Measurements from ENCODE around the gene PRPH. TPM values are rescaled to one million over a fixed set of nuclear protein-coding genes. Genes with fewer than 3 reads are reported as not detected.

PRPH gene
- total and polyA plus RNA-seq, 2 of the 8 experiments (the other 6 are each of a cell fraction or from before 2014, with no cell fraction given): 0.79 to 1.4 TPM

DNA sequence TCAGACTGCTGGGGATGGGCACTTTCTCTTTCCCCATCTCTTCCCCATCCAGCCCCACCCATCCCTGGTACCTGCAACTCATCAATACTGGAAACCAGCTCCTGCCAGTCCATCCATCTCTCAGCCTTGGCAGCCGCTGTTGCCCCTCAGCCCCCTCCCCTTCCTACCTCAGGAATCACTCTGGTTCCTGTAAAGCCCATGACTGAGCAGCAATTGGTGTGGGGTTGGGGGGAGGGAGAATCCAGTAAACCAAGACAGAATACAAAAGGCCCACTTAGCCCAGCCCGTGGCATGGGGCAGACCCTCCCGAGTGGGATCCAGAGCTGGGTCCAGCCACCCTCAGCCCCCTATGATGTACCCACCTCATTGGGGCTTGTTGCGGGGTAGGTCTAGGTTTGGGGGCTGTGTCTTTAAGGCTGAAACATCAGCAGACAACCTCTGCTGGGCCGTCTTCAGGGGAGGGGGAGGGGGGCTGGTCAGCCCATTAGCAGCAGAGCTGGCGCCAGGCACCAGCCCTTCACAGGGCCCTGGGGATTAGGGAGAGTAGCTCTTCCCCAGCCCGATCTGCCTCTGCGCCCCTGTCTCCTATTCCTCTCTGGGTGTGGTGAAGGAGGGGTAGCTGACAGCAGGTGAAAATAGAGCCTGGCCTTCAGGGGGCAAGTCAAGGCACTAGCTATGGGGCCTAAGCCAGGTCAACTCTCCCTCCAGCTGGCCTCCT, 702 bp upstream of the PRPH start:
- Histone ChIP-seq H3K56ac (replicated peaks; ENCODE audit: insufficient read length, low read depth, low read length) (no peak overlapping the region), H3K9me3 (ENCODE audit: insufficient read depth in 2 of 2, low read depth in 1 of 2, low read length in 1 of 2) (no peaks in the 10 kb centered on the region), H3K18ac (ENCODE audit: extremely low read depth, low read length) (no peak overlapping the region; the same call in 1 of the 2 replicates), H2BK12ac (ENCODE audit: low read depth, low read length) (0 out of 2 replicates have a peak overlapping the region, but pooled peaks have one; percentile 12), H3K4ac (replicated peaks; ENCODE audit: insufficient read length, low read depth, low read length) (no peak overlapping the region), H2AK5ac (ENCODE audit: low read depth, low read length) (no peak overlapping the region), H2BK15ac (ENCODE audit: low read length) (peak overlapping the region; percentile 72; the same call in 1 of the 2 replicates), H3K27ac (ENCODE audit: low read depth, low read length) (no peak overlapping the region), H3K27me3 (replicated peaks in 1 of 4; ENCODE audit: control insufficient read depth in 3 of 4, extremely low read depth in 1 of 4, insufficient read depth in 3 of 4, low read length in 3 of 4) (peaks cover 50 to 72% (median 68%) of the 10 kb centered on the region in 4 experiments), H4K5ac (ENCODE audit: insufficient read length, low read depth, low read length) (no peak overlapping the region), H3K4me1 (replicated peaks in 1 of 4; ENCODE audit: control insufficient read depth in 3 of 4, insufficient read depth in 4 of 4, low read length in 3 of 4) (peaks cover 0 to 36% (median 17%) of the 10 kb centered on the region in 4 experiments; a peak in 6 of 7 replicates), H3K36me3 (ENCODE audit: control insufficient read depth in 2 of 4, insufficient read depth in 4 of 4, low read length in 3 of 4) (no peaks in the 10 kb centered on the region), H3K79me2 (ENCODE audit: control insufficient read depth in 1 of 2, insufficient read depth in 2 of 2, low read length in 2 of 2) (no peaks in the 10 kb centered on the region), H2BK5ac (ENCODE audit: low read depth, low read length) (no peak overlapping the region), H2BK120ac (replicated peaks; ENCODE audit: low read depth, low read length) (no peak overlapping the region), H3K4me2 (ENCODE audit: insufficient read depth in 1 of 2, low read depth in 2 of 2, low read length in 2 of 2) (peak overlapping the region in 1 of 2 experiments; percentile 62; a peak in 2 of 4 replicates), H4K91ac (replicated peaks; ENCODE audit: insufficient read length, low read length) (no peak overlapping the region), H3K23me2 (ENCODE audit: low read depth, low read length) (peaks cover 11% of the 10 kb centered on the region; the same call in 1 of the 2 replicates), H4K8ac (ENCODE audit: extremely low read depth, insufficient read depth, low read length) (no peak overlapping the region), H3K14ac (ENCODE audit: insufficient read length) (no peak overlapping the region), H3K4me3 (ENCODE audit: extremely low read depth in 1 of 4, insufficient read depth in 2 of 4, low read depth in 3 of 4, low read length in 4 of 4) (no peak overlapping the region), H2BK20ac (ENCODE audit: low read length) (no peak overlapping the region), H3K9ac (replicated peaks in 1 of 4; ENCODE audit: extremely low read depth in 1 of 4, low read depth in 3 of 4, low read length in 3 of 4) (no peak overlapping the region), H2AFZ (ENCODE audit: low read length) (no peak overlapping the region), H3K79me1 (ENCODE audit: low read depth, low read length) (no peaks in the 10 kb centered on the region), H3K23ac (ENCODE audit: insufficient read length) (no peak overlapping the region), H4K20me1 (replicated peaks in 1 of 2; ENCODE audit: control insufficient read depth in 1 of 2, insufficient read depth in 2 of 2, low read length in 2 of 2) (peaks cover 2 to 20% of the 10 kb centered on the region in 2 experiments)
- FAIRE-seq (no peak), DNase-seq (ENCODE audit: low read depth in 1 of 2, low spot score in 2 of 2) (no peak)
- WGBS, 2 experiments (ENCODE audit: extremely low coverage in 1 of 2, insufficient coverage in 1 of 2, insufficient read length in 1 of 2, insufficient replicate concordance in 2 of 2, low coverage in 1 of 2, low lambda C conversion rate in 2 of 2, missing lambda C conversion rate in 1 of 2): 54% methylated on average over 7 of the region's 8 CpGs; no CpG with 5 or more reads in 1 of the 2 experiments
- CTCF ChIA-PET (ENCODE audit: partially characterized antibody): interaction anchor here (0.6 to 14.4 kb wide), 26 partner anchors 11 to 530 kb away, joined by 3 to 276 read pairs (median 4); partner anchors contain the start of genes C1QL4, DNAJC22, KCNH3 and TROAP
- TF ChIP-seq TCF12 (IDR thresholded peaks at IDR 0.05; ENCODE audit: low read depth, low read length) (no peak), YY1 (IDR thresholded peaks at IDR 0.05; ENCODE audit: low read depth, low read length) (no peak), GTF2F1 (IDR thresholded peaks at IDR 0.05; ENCODE audit: borderline replicate concordance, low read depth, low read length) (no peak)
- TF ChIP-seq, protein P1, sequence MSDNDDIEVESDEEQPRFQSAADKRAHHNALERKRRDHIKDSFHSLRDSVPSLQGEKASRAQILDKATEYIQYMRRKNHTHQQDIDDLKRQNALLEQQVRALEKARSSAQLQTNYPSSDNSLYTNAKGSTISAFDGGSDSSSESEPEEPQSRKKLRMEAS (IDR thresholded peaks at IDR 0.05): no peak
- POLR2A ChIA-PET (ENCODE audit: partially characterized antibody): interaction anchor here (1.0 to 5.0 kb wide), 14 partner anchors 9 to 205 kb away, joined by 3 to 48 read pairs (median 6); partner anchors contain the start of genes C1QL4, DNAJC22, TROAP and TUBA1B

All from H1 (cell line).